MM.1S (cell line): ENCODE results near the gene KRT8.

Experiments used
- EZH2 ChIP-seq: fragments of 300-600 bp; sonication (generic); optimal IDR thresholded peaks from 2 replicates; pipeline ENCODE3; 2017; ENCODE audit warnings: low read depth, mild to moderate bottlenecking, antibody characterized with exemption, low read length, mixed read lengths
- TF ChIP-seq, protein P1 (sequence below): fragments of 300-600 bp; sonication (generic); IDR thresholded peaks from 2 replicates; pipeline ENCODE4 v1.5.1; 2016; ENCODE audit warnings: antibody characterized with exemption, low read length, mixed read lengths

GRCh38 chr12:52950553-52950952 is 45.7 kb upstream of the KRT8 start:
- TF ChIP-seq, protein P1, sequence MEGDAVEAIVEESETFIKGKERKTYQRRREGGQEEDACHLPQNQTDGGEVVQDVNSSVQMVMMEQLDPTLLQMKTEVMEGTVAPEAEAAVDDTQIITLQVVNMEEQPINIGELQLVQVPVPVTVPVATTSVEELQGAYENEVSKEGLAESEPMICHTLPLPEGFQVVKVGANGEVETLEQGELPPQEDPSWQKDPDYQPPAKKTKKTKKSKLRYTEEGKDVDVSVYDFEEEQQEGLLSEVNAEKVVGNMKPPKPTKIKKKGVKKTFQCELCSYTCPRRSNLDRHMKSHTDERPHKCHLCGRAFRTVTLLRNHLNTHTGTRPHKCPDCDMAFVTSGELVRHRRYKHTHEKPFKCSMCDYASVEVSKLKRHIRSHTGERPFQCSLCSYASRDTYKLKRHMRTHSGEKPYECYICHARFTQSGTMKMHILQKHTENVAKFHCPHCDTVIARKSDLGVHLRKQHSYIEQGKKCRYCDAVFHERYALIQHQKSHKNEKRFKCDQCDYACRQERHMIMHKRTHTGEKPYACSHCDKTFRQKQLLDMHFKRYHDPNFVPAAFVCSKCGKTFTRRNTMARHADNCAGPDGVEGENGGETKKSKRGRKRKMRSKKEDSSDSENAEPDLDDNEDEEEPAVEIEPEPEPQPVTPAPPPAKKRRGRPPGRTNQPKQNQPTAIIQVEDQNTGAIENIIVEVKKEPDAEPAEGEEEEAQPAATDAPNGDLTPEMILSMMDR, result no peak
- no peak for TF ChIP-seq EZH2
